Measurements from ENCODE around the gene RRM2. TPM values are rescaled to one million over a fixed set of nuclear protein-coding genes. Genes with fewer than 3 reads are reported as not detected.

Gene RRM2
- total RNA-seq, 1 experiment from 2014 or later: 163 TPM

GRCh38 chr2:10170256-10170655, 47.7 kb downstream of the RRM2 start:
- WGBS (ENCODE audit: extremely low coverage, insufficient read length, low lambda C conversion rate): no CpG with 5 or more reads among the region's 9 CpGs
- Histone ChIP-seq H3K9me3 (ENCODE audit: control insufficient read depth, low read depth, low read length) (no peaks in the 10 kb centered on the region), H3K79me2 (ENCODE audit: insufficient read depth, low read length) (no peaks in the 10 kb centered on the region), H3K56ac (ENCODE audit: insufficient read length, low read depth, low read length) (no peak overlapping the region), H3T11ph (ENCODE audit: low read length) (no peak overlapping the region), H3K23ac (ENCODE audit: insufficient read length, low read depth, low read length) (no peak overlapping the region), H2BK120ac (ENCODE audit: low read depth, low read length, poor library complexity, severe bottlenecking) (no peak overlapping the region), H4K20me1 (ENCODE audit: control insufficient read depth, insufficient read depth, insufficient read length) (peaks cover 3% of the 10 kb centered on the region), H3K14ac (ENCODE audit: insufficient read depth, low read length) (no peak overlapping the region), H2BK12ac (ENCODE audit: insufficient read length, low read depth, low read length) (no peak overlapping the region), H3K9ac (ENCODE audit: extremely low read depth, insufficient read length, low read length) (no peak overlapping the region), H2AFZ (ENCODE audit: low read length) (no peak overlapping the region), H2BK15ac (ENCODE audit: low read depth, low read length) (no peak overlapping the region), H4K5ac (ENCODE audit: insufficient read length, low read depth, low read length) (no peak overlapping the region), H3K27me3 (ENCODE audit: insufficient read depth, low read length) (no peaks in the 10 kb centered on the region), H3K4me1 (ENCODE audit: insufficient read depth, low read length) (no peaks in the 10 kb centered on the region), H2AK5ac (ENCODE audit: insufficient read length, low read length) (no peak overlapping the region), H3K23me2 (ENCODE audit: insufficient read length, low read depth, low read length, poor library complexity, severe bottlenecking) (no peaks in the 10 kb centered on the region), H3K4me2 (ENCODE audit: insufficient read depth, insufficient read length, low read length) (no peak overlapping the region), H3K18ac (ENCODE audit: insufficient read length, low read depth, low read length) (no peak overlapping the region), H2BK5ac (ENCODE audit: insufficient read length, low read length) (no peak overlapping the region), H4K91ac (ENCODE audit: insufficient read length, low read depth, low read length) (no peak overlapping the region), H4K8ac (replicated peaks; ENCODE audit: insufficient read length, low read depth, low read length) (no peak overlapping the region), H3K4ac (ENCODE audit: low read depth, low read length) (no peak overlapping the region), H3K27ac (ENCODE audit: insufficient read length, low read depth, low read length) (no peak overlapping the region), H2BK20ac (ENCODE audit: low read depth, low read length, poor library complexity, severe bottlenecking) (no peak overlapping the region), H3K79me1 (ENCODE audit: insufficient read depth, low read depth, low read length, poor library complexity, severe bottlenecking) (no peaks in the 10 kb centered on the region)
- TF ChIP-seq CTCF (conservative IDR thresholded peaks at IDR 0.05): no peak
- H3K4me3 Mint-ChIP-seq: no peak overlapping the region
- no peak overlapping the region for H3K27ac Mint-ChIP-seq
- no peaks in the 10 kb centered on the region; the same call in none of the 2 replicates for H3K27me3 Mint-ChIP-seq (ENCODE audit: low read depth)
- H3K4me1 Mint-ChIP-seq: peaks cover 15 to 22% of the 10 kb centered on the region in 2 experiments
- H3K36me3 Mint-ChIP-seq (ENCODE audit: insufficient read depth in 1 of 3, low read depth in 3 of 3): peaks cover 0 to 3% (median 3%) of the 10 kb centered on the region in 3 experiments; a peak in 5 of 7 replicates
- no peaks in the 10 kb centered on the region; a peak in 1 of 5 replicates for H3K9me3 Mint-ChIP-seq
- DNase-seq: no peak
